Hepatocyte (in vitro differentiated cells): ENCODE data around the gene IFIT3.

ENCODE experiments used
- EZH2 ChIP-seq: fragments of 200-600 bp; sonication (generic); IDR thresholded peaks from 2 replicates; pipeline ENCODE4 v1.6.1; 2016; ENCODE audit warnings: antibody characterized with exemption, mild to moderate bottlenecking, borderline replicate concordance
- TF ChIP-seq, protein P1 (sequence below): fragments of 200-600 bp; sonication (generic); IDR thresholded peaks from 2 replicates; pipeline ENCODE4 v1.5.1; 2016; ENCODE audit warnings: antibody characterized with exemption, mild to moderate bottlenecking; ENCODE audit not compliant: poor library complexity

DNA sequence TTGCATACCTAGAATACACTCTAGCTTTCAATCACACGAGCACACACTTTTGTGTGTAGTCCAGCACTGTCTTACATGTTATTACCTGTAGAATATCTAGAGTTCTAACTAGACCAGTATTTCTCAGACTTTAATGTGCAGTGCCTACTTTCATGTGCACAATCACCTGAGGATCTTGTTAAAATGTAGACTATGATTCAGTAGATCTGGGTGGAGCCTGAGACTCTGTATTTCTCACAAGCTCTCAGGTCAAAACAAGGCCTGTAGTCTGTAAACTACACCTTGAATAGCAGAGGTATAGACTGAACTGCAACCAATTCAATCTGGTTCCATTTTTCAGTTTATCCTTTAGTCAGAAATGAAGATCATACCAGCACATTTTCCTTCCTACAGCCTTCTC lies 14.8 kb upstream of the IFIT3 start:
- TF ChIP-seq, protein P1, sequence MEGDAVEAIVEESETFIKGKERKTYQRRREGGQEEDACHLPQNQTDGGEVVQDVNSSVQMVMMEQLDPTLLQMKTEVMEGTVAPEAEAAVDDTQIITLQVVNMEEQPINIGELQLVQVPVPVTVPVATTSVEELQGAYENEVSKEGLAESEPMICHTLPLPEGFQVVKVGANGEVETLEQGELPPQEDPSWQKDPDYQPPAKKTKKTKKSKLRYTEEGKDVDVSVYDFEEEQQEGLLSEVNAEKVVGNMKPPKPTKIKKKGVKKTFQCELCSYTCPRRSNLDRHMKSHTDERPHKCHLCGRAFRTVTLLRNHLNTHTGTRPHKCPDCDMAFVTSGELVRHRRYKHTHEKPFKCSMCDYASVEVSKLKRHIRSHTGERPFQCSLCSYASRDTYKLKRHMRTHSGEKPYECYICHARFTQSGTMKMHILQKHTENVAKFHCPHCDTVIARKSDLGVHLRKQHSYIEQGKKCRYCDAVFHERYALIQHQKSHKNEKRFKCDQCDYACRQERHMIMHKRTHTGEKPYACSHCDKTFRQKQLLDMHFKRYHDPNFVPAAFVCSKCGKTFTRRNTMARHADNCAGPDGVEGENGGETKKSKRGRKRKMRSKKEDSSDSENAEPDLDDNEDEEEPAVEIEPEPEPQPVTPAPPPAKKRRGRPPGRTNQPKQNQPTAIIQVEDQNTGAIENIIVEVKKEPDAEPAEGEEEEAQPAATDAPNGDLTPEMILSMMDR: no peak
- TF ChIP-seq EZH2: no peak
